Right lung (tissue), 5 donors: ENCODE measurements around the gene ITFG2. TPM values are rescaled to one million over a fixed set of nuclear protein-coding genes. Genes with fewer than 3 reads are reported as not detected.
A peak's percentile ranks its signal among the peaks of the same experiment; 100 is the strongest.

ENCODE experiments used
- DNase-seq, 2 donors: peaks; one replicate each; pipeline ENCODE4 v3.0.0-alpha.2; 2013
- polyA plus RNA-seq, 5 donors: library from polyadenylated mRNA; unstranded; fragments of 120-200 nt; gene quantifications; one replicate each; pipeline versions ENCODE4 v1.2.1 to v1.2.3, GENCODE V29; 2013; ENCODE audit warnings: inconsistent platforms in 1 of 5, low replicate concordance in 1 of 5; ENCODE audit not compliant: insufficient read length in 5 of 5, insufficient read depth in 1 of 5

ITFG2 gene
- polyA plus RNA-seq, 5 donors, result 62.0 to 78.9 (median 71.5) TPM

GRCh38 chr12:2826721-2827515 is 14.4 kb downstream of the ITFG2 start:
- no peak for DNase-seq

GRCh38 chr12:2829275-2829674 is 16.8 kb downstream of the ITFG2 start:
- DNase-seq, result no peak

GRCh38 chr12:2832550-2833127 is 20.2 kb downstream of the ITFG2 start:
- no peak for DNase-seq

GRCh38 chr12:2833327-2833726 is 20.9 kb downstream of the ITFG2 start:
- no peak for DNase-seq

GRCh38 chr12:2833810-2834209 is 21.3 kb downstream of the ITFG2 start:
- no peak for DNase-seq

GRCh38 chr12:2834581-2835491 is 22.4 kb downstream of the ITFG2 start, which contains the start of gene NRIP2:
Gene NRIP2, minus strand, starts transcription at chr12:2835035. Its CDS starts 52 bp downstream, at chr12:2834983.
- DNase-seq, result peak; percentile 85 to 87

- DNase-seq, result no peak
Measured at GRCh38 chr12:2835691-2836403, 23.4 kb downstream of the ITFG2 start.

GRCh38 chr12:2836574-2836973 is 24.1 kb downstream of the ITFG2 start:
- DNase-seq, result no peak

- no peak for DNase-seq
Measured at GRCh38 chr12:2841056-2841650, 28.7 kb downstream of the ITFG2 start.

- no peak for DNase-seq
Measured at GRCh38 chr12:2842948-2843347, 30.5 kb downstream of the ITFG2 start.

GRCh38 chr12:2844786-2845185 is 32.3 kb downstream of the ITFG2 start:
- DNase-seq, result no peak

- DNase-seq, result peak in 1 of 2 donors; percentile 28
Measured at GRCh38 chr12:2845280-2845679, 32.8 kb downstream of the ITFG2 start.

- no peak for DNase-seq
Measured at GRCh38 chr12:2851931-2852330, 39.5 kb downstream of the ITFG2 start.

GRCh38 chr12:2853626-2854025 is 41.2 kb downstream of the ITFG2 start:
- peak; percentile 72 to 80 for DNase-seq

GRCh38 chr12:2854669-2855453 is 42.4 kb downstream of the ITFG2 start:
- DNase-seq, result no peak

GRCh38 chr12:2855546-2855945 is 43.1 kb downstream of the ITFG2 start:
- DNase-seq, result no peak

GRCh38 chr12:2856051-2856450 is 43.6 kb downstream of the ITFG2 start:
- no peak for DNase-seq

GRCh38 chr12:2857021-2857431 is 44.6 kb downstream of the ITFG2 start, which contains the start of gene TEX52:
Gene TEX52, minus strand, starts transcription at chr12:2857039. Its CDS starts 13 bp downstream, at chr12:2857026.
- DNase-seq, result no peak

GRCh38 chr12:2857576-2857975 is 45.1 kb downstream of the ITFG2 start:
- no peak for DNase-seq

- no peak for DNase-seq
Measured at GRCh38 chr12:2858334-2858733, 45.9 kb downstream of the ITFG2 start.
